Neural crest cell (in vitro differentiated cells): ENCODE results near the gene RAMP3. TPM values are rescaled to one million over a fixed set of nuclear protein-coding genes. Genes with fewer than 3 reads are reported as not detected.

ENCODE experiments used
- DNase-seq: peaks from one replicate; pipeline ENCODE4 v3.0.0; 2021; ENCODE audit warnings: low read depth, mixed read lengths, low spot score
- H3K27ac Mint-ChIP-seq: one replicate; pipeline ENCODE4 v1.8.0; 2021; ENCODE audit warnings: mild to moderate bottlenecking, mixed read lengths; ENCODE audit not compliant: unreplicated experiment
- H3K27me3 Mint-ChIP-seq: 2 replicates; pipeline ENCODE4 v1.8.0; 2021; ENCODE audit warnings: low read depth, mild to moderate bottlenecking, mixed read lengths
- H3K36me3 Mint-ChIP-seq: 2 replicates; pipeline ENCODE4 v1.8.0; 2021; ENCODE audit warnings: low read depth, mild to moderate bottlenecking, mixed read lengths
- H3K4me1 Mint-ChIP-seq: 2 replicates; pipeline ENCODE4 v1.8.0; 2021; ENCODE audit warnings: mixed read lengths
- H3K4me3 Mint-ChIP-seq: one replicate; pipeline ENCODE4 v1.8.0; 2021; ENCODE audit warnings: mild to moderate bottlenecking, mixed read lengths
- H3K9me3 Mint-ChIP-seq: 2 replicates; pipeline ENCODE4 v1.8.0; 2021; ENCODE audit warnings: mixed read lengths
- total RNA-seq: library from RNA; stranded (reverse); gene quantifications from 2 replicates; pipeline ENCODE4 v1.2.1, GENCODE V29; 2021
- TF ChIP-seq, protein P1 (sequence below): fragments of 200-600 bp; sonication (generic); conservative IDR thresholded peaks from 2 replicates; pipeline ENCODE4 v1.5.0; 2021; ENCODE audit warnings: antibody characterized with exemption, mild to moderate bottlenecking

Gene RAMP3
- total RNA-seq, 1 donor from 2014 or later, result not detected

DNA sequence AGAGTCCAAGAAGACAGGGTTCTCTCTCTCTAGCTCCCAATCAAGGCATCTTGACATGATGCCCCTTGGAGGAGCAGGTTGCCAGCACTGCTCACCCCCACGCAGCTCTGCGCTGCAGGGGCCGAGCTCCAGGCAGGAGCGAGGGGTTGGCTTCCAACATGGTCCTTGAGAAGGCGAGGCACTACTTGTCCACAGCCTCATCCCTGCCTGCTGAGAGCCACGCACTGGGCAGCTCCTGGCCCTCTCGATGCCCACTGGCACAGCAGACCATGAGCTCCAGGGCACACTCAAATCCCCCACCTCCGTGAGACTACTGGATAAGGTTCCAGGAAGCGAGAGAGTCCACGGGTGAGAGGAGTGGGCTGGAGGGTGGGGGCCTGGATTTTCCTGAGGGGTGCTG is 31.1 kb downstream of the RAMP3 start:
- H3K27me3 Mint-ChIP-seq, result no peaks in the 10 kb centered on the region
- H3K4me3 Mint-ChIP-seq, result no peak overlapping the region
- H3K36me3 Mint-ChIP-seq, result peaks cover 2% of the 10 kb centered on the region
- no peak overlapping the region for H3K27ac Mint-ChIP-seq
- TF ChIP-seq, protein P1, sequence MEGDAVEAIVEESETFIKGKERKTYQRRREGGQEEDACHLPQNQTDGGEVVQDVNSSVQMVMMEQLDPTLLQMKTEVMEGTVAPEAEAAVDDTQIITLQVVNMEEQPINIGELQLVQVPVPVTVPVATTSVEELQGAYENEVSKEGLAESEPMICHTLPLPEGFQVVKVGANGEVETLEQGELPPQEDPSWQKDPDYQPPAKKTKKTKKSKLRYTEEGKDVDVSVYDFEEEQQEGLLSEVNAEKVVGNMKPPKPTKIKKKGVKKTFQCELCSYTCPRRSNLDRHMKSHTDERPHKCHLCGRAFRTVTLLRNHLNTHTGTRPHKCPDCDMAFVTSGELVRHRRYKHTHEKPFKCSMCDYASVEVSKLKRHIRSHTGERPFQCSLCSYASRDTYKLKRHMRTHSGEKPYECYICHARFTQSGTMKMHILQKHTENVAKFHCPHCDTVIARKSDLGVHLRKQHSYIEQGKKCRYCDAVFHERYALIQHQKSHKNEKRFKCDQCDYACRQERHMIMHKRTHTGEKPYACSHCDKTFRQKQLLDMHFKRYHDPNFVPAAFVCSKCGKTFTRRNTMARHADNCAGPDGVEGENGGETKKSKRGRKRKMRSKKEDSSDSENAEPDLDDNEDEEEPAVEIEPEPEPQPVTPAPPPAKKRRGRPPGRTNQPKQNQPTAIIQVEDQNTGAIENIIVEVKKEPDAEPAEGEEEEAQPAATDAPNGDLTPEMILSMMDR, result no peak
- peaks cover 23% of the 10 kb centered on the region for H3K4me1 Mint-ChIP-seq
- peaks cover 13% of the 10 kb centered on the region for H3K9me3 Mint-ChIP-seq
- no peak for DNase-seq

DNA sequence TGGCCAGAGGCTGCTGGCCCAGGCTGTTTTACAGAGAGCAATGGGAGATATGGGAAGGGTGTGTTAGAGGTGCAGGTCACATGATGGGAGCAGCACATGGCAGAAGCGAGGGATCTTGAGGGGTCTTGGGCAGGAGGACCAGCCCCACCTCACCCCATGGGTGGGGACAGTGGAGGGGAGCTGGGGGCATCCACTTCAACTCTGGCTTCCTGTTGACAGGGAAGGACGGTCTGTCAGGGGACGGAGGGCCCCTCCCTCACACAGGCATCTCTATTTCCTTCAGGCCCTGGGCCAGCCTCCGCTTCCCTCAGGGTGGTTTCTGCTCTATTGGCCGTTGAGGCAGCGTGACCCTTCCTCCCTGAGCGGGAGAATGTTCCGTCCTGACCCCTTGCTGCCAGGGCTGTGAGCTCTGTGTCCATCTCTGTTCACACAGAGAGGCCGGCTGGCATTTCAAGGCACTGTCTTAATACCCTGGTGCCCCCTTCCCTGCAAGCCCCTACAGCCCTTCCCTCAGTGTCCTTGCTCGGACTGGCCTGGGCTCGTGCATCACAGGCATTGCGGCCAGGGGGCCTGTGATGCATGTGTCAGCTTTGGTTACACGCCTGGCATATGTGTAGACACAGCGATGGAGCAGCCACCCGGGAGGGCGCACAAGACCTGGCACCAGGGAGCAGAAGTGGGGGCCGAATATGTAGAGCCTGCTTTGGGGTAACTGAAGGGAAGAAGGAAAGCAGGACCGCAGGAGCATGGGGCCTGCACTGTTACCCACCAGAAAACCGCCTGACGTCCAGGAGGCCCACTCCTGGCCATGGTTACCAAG is 31.8 kb downstream of the RAMP3 start:
- Mint-ChIP-seq H3K27ac (peak overlapping the region; percentile 95), H3K4me1 (peaks cover 23% of the 10 kb centered on the region), H3K4me3 (no peak overlapping the region), H3K36me3 (peaks cover 2% of the 10 kb centered on the region), H3K9me3 (peaks cover 13% of the 10 kb centered on the region), H3K27me3 (no peaks in the 10 kb centered on the region)
- no peak for DNase-seq
- TF ChIP-seq, protein P1, result no peak

DNA sequence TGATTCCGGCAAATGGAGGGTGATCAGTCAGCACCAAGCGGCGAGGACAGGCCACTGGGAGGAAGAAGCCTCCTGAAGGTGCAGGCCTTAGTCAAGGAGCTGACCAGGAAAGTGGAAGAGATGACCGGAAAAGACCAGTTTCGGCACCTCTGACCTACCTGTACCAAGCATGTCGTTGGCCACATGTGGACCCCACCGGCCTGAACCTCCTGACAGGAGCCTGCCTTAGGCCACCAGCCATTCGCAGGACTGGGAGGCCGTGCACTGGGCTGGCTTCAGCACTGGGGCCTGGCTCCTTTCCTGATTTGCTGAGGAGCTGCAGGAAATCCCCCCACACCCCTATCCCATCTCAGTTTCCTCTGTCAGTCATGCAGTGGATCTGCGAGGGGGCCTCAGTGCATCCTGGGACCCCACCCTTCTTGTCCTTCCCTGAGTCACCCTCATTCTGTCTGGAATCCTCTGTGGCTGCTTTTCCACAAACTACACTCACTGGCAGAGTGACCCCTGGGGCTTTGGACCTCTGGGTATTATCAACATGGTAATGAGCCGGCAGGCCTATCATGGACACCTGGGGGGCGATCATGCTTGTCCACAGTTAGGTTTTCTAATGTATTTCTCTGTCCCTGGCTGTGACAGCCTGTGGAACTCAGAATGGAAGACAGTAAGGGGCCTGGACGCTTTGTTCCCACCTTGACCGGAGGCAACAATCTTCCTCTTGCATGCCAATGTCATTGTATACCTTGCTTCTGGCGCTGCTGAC is 33.0 kb downstream of the RAMP3 start:
- Mint-ChIP-seq H3K4me1 (peaks cover 23% of the 10 kb centered on the region), H3K4me3 (no peak overlapping the region), H3K9me3 (peaks cover 13% of the 10 kb centered on the region), H3K27ac (peak overlapping the region; percentile 79), H3K36me3 (peaks cover 2% of the 10 kb centered on the region), H3K27me3 (no peaks in the 10 kb centered on the region)
- TF ChIP-seq, protein P1, result no peak
- DNase-seq, result no peak

DNA sequence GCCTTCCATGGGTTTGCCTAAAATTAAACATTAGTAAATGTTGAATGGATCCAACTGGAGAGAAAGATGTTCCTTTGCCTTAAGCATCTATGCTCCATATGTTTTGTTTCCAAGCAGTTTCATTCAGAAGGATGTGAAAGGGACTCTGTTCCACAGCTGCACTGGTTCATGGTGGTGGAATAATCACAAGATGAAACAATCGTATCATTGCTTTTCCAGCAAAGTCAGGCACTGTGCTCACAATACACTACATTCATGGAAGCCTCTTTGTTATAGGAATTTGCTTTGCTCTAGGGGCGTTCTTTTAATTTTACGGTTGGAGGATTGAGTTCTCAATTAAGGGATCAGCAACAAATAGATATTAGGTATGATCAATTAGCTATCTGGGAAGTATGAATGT is 33.8 kb downstream of the RAMP3 start:
- Mint-ChIP-seq H3K27ac (peak overlapping the region; percentile 79), H3K4me3 (peak overlapping the region; percentile 11), H3K36me3 (peaks cover 2% of the 10 kb centered on the region), H3K9me3 (peaks cover 13% of the 10 kb centered on the region), H3K4me1 (peaks cover 23% of the 10 kb centered on the region), H3K27me3 (no peaks in the 10 kb centered on the region)
- DNase-seq, result no peak
- TF ChIP-seq, protein P1, result no peak

DNA sequence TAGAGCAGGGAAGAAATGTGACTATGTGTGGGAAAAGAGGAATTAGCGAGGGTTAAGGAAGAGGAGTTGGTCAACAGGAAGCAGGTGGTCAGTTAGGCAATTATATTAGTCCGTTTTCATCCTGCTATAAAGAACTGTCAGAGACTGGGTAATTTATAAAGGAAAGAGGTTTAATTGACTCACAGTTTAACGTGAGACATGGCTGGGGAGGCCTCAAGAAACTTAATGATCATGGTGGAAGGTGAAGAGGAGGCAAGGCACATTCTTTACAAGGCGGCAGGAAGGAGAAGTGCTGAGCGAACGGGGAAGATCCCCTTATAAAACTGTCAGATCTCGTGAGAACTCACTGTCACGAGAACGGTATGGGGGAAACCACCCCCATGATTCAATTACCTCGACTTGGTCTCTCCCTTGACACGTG is 35.0 kb downstream of the RAMP3 start:
- Mint-ChIP-seq H3K27ac (peak overlapping the region; percentile 25), H3K27me3 (no peaks in the 10 kb centered on the region), H3K4me3 (no peak overlapping the region), H3K4me1 (peaks cover 23% of the 10 kb centered on the region), H3K36me3 (peaks cover 2% of the 10 kb centered on the region), H3K9me3 (peaks cover 13% of the 10 kb centered on the region)
- TF ChIP-seq, protein P1, result no peak
- no peak for DNase-seq
